H1 (cell line): ENCODE data around the gene BLVRA.

Experiments used
- BCL11A ChIP-seq, 2 experiments: IDR thresholded peaks; one replicate each; pipeline ENCODE4 v1.6.1; 2011; ENCODE audit warnings: low read depth in 2 of 2, low read length in 2 of 2, mild to moderate bottlenecking in 2 of 2
- EP300 ChIP-seq, 2 experiments: IDR thresholded peaks; 1 replicate in 1 of 2; 2 replicates in 1 of 2; pipeline ENCODE4 v1.6.1; 2011 to 2012; ENCODE audit warnings: low read depth in 2 of 2, low read length in 2 of 2, mild to moderate bottlenecking in 2 of 2, borderline replicate concordance in 1 of 2, inconsistent platforms in 1 of 2, moderate library complexity in 1 of 2
- GABPA ChIP-seq: IDR thresholded peaks from 2 replicates; pipeline ENCODE4 v1.6.1; 2011; ENCODE audit warnings: mild to moderate bottlenecking, low read length, moderate library complexity, borderline replicate concordance; ENCODE audit not compliant: insufficient read depth
- MAFK ChIP-seq: IDR thresholded peaks from 2 replicates; pipeline ENCODE4 v1.6.1; 2012; ENCODE audit warnings: low read depth, mild to moderate bottlenecking, improper control_type of control experiment, low read length
- RXRA ChIP-seq: IDR thresholded peaks from 2 replicates; pipeline ENCODE4 v1.6.1; 2011; ENCODE audit warnings: low read depth, mild to moderate bottlenecking, low read length, moderate library complexity; ENCODE audit not compliant: insufficient read depth
- SP1 ChIP-seq: IDR thresholded peaks from 2 replicates; pipeline ENCODE4 v1.6.1; 2011; ENCODE audit warnings: low read depth, low read length
- SP2 ChIP-seq: IDR thresholded peaks from 2 replicates; pipeline ENCODE4 v1.6.1; 2012; ENCODE audit warnings: mild to moderate bottlenecking, low read length, inconsistent platforms
- TF ChIP-seq, protein P1 (sequence below): IDR thresholded peaks from 2 replicates; pipeline ENCODE4 v1.6.1; 2011; ENCODE audit warnings: low read length, improper control_type of control experiment
- TF ChIP-seq, protein P2 (sequence below), 3 experiments: IDR thresholded peaks; 1 replicate in 2 of 3; 2 replicates in 1 of 3; pipeline versions ENCODE4 v1.5.1 to v1.6.1; 2011; ENCODE audit warnings: low read length in 3 of 3, mild to moderate bottlenecking in 3 of 3, inconsistent platforms in 2 of 3, low read depth in 1 of 3, moderate library complexity in 1 of 3; ENCODE audit not compliant: insufficient read depth in 1 of 3; ENCODE audit errors: control extremely low read depth in 1 of 3

DNA sequence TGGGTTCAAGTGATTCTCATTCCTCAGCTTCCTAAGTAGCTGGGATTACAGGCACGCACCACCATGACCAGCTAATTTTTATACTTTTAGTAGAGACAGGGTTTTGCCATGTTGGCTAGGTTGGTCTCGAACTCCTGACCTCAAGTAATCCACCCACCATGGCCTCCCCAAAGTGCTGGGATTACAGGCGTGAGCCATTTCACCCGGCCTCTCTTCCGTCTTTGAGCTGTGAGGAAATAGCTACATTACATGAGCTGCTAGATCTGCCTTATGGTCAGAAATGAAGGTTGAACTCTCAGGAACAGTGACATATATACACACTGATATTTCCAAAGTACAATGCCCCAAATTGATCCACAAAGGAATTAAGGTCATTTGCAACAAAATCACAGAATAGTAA lies 2.4 kb downstream of the BLVRA start:
- TF ChIP-seq SP2 (no peak), BCL11A (IDR thresholded peaks at IDR 0.05; ENCODE audit: low read depth in 2 of 2, low read length in 2 of 2) (no peak), RXRA (no peak), EP300 (IDR thresholded peaks at IDR 0.05; ENCODE audit: borderline replicate concordance in 1 of 2, low read depth in 2 of 2, low read length in 2 of 2) (no peak), GABPA (no peak), MAFK (no peak), SP1 (no peak)
- TF ChIP-seq, protein P1, sequence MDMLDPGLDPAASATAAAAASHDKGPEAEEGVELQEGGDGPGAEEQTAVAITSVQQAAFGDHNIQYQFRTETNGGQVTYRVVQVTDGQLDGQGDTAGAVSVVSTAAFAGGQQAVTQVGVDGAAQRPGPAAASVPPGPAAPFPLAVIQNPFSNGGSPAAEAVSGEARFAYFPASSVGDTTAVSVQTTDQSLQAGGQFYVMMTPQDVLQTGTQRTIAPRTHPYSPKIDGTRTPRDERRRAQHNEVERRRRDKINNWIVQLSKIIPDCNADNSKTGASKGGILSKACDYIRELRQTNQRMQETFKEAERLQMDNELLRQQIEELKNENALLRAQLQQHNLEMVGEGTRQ = no peak
- TF ChIP-seq, protein P2, sequence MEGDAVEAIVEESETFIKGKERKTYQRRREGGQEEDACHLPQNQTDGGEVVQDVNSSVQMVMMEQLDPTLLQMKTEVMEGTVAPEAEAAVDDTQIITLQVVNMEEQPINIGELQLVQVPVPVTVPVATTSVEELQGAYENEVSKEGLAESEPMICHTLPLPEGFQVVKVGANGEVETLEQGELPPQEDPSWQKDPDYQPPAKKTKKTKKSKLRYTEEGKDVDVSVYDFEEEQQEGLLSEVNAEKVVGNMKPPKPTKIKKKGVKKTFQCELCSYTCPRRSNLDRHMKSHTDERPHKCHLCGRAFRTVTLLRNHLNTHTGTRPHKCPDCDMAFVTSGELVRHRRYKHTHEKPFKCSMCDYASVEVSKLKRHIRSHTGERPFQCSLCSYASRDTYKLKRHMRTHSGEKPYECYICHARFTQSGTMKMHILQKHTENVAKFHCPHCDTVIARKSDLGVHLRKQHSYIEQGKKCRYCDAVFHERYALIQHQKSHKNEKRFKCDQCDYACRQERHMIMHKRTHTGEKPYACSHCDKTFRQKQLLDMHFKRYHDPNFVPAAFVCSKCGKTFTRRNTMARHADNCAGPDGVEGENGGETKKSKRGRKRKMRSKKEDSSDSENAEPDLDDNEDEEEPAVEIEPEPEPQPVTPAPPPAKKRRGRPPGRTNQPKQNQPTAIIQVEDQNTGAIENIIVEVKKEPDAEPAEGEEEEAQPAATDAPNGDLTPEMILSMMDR (IDR thresholded peaks at IDR 0.05; ENCODE audit: control extremely low read depth in 1 of 3, insufficient read depth in 1 of 3, low read depth in 1 of 3, low read length in 3 of 3) = no peak
